ENCODE results near the gene RABGAP1L.

The RABGAP1L gene

GRCh38 chr1:174445817-174446216 is 286.5 kb downstream of the RABGAP1L start:
- Histone ChIP-seq H3K4me1 (no peaks in the 10 kb centered on the region), H3K36me3 (no peaks in the 10 kb centered on the region), H3K4me3 (ENCODE audit: low read depth, low read length) (no peak overlapping the region), H3K27me3 (no peaks in the 10 kb centered on the region), H3K9me3 (no peaks in the 10 kb centered on the region)
- TF ChIP-seq CTCF (IDR thresholded peaks at IDR 0.05; ENCODE audit: low read depth, low read length) = no peak
- DNase-seq = no peak

GRCh38 chr1:174447866-174448530 is 288.7 kb downstream of the RABGAP1L start, which contains the start of gene GPR52:
Gene GPR52, plus strand, starts transcription at chr1:174447964. Its CDS starts 148 bp downstream, at chr1:174448112.
- TF ChIP-seq CTCF (IDR thresholded peaks at IDR 0.05; ENCODE audit: low read depth, low read length) = no peak
- Histone ChIP-seq H3K9me3 (no peaks in the 10 kb centered on the region), H3K4me1 (no peaks in the 10 kb centered on the region), H3K4me3 (ENCODE audit: low read depth, low read length) (no peak within 1 kb of the TSS), H3K36me3 (no peaks in the 10 kb centered on the region), H3K27me3 (no peaks in the 10 kb centered on the region)
- DNase-seq = no peak

GRCh38 chr1:174448531-174448883 is 289.2 kb downstream of the RABGAP1L start:
- Histone ChIP-seq H3K27me3 (no peaks in the 10 kb centered on the region), H3K4me1 (no peaks in the 10 kb centered on the region), H3K36me3 (no peaks in the 10 kb centered on the region), H3K9me3 (no peaks in the 10 kb centered on the region), H3K4me3 (ENCODE audit: low read depth, low read length) (no peak overlapping the region)
- TF ChIP-seq CTCF (IDR thresholded peaks at IDR 0.05; ENCODE audit: low read depth, low read length) = no peak
- no peak for DNase-seq

- H3K27me3 ChIP-seq = no peaks in the 10 kb centered on the region
Measured at GRCh38 chr1:174448974-174449373, 289.7 kb downstream of the RABGAP1L start.

GRCh38 chr1:174451408-174451807 is 292.1 kb downstream of the RABGAP1L start:
- DNase-seq = peak; percentile 53
- Histone ChIP-seq H3K4me3 (ENCODE audit: low read depth, low read length) (no peak overlapping the region), H3K4me1 (no peaks in the 10 kb centered on the region), H3K27me3 (no peaks in the 10 kb centered on the region), H3K9me3 (no peaks in the 10 kb centered on the region), H3K36me3 (no peaks in the 10 kb centered on the region)
- peak; percentile 58 for TF ChIP-seq CTCF (IDR thresholded peaks at IDR 0.05; ENCODE audit: low read depth, low read length)

More at GRCh38 chr1:174448974-174449373, 289.7 kb downstream of the RABGAP1L start:
- Histone ChIP-seq H3K4me1 (no peaks in the 10 kb centered on the region), H3K9me3 (no peaks in the 10 kb centered on the region), H3K4me3 (ENCODE audit: low read depth, low read length) (no peak overlapping the region), H3K36me3 (no peaks in the 10 kb centered on the region)
- no peak for TF ChIP-seq CTCF (IDR thresholded peaks at IDR 0.05; ENCODE audit: low read depth, low read length)
- DNase-seq = no peak

GRCh38 chr1:174465855-174466254 is 306.5 kb downstream of the RABGAP1L start:
- Histone ChIP-seq H3K9me3 (no peaks in the 10 kb centered on the region), H3K4me1 (no peaks in the 10 kb centered on the region), H3K36me3 (no peaks in the 10 kb centered on the region), H3K4me3 (ENCODE audit: low read depth, low read length) (no peak overlapping the region), H3K27me3 (no peaks in the 10 kb centered on the region)
- DNase-seq = no peak
- TF ChIP-seq CTCF (IDR thresholded peaks at IDR 0.05; ENCODE audit: low read depth, low read length) = no peak

Measured in BE2C (cell line).